ENCODE results near the gene CGNL1.

The CGNL1 gene

DNA sequence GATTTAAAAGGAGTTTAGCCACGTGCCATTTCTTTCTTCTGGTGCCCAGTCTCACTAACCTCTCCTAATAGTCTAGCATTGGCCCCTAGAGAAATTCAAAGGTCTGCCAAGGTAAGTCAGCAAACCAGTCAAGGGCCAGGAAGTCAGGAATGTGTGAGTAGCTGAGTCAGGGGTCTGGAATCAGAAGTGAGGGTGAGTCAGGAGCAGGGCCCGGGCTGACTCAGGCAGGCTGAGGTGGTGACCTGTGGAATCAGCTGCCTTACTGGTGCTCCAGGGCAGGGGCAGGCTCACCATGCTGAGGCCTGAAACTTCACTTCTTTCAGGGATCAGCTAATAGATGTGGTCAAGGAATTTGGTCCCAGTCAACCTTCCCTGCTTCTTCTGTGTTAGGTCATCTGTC, 109.6 kb downstream of the CGNL1 start:
- no peak overlapping the region for H3K4me3 ChIP-seq (ENCODE audit: low read depth, low read length)
- peak; percentile 59 for DNase-seq (ENCODE audit: low read depth)
- TF ChIP-seq, protein P1, sequence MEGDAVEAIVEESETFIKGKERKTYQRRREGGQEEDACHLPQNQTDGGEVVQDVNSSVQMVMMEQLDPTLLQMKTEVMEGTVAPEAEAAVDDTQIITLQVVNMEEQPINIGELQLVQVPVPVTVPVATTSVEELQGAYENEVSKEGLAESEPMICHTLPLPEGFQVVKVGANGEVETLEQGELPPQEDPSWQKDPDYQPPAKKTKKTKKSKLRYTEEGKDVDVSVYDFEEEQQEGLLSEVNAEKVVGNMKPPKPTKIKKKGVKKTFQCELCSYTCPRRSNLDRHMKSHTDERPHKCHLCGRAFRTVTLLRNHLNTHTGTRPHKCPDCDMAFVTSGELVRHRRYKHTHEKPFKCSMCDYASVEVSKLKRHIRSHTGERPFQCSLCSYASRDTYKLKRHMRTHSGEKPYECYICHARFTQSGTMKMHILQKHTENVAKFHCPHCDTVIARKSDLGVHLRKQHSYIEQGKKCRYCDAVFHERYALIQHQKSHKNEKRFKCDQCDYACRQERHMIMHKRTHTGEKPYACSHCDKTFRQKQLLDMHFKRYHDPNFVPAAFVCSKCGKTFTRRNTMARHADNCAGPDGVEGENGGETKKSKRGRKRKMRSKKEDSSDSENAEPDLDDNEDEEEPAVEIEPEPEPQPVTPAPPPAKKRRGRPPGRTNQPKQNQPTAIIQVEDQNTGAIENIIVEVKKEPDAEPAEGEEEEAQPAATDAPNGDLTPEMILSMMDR (conservative IDR thresholded peaks at IDR 0.05; ENCODE audit: low read depth, low read length) = no peak

DNA sequence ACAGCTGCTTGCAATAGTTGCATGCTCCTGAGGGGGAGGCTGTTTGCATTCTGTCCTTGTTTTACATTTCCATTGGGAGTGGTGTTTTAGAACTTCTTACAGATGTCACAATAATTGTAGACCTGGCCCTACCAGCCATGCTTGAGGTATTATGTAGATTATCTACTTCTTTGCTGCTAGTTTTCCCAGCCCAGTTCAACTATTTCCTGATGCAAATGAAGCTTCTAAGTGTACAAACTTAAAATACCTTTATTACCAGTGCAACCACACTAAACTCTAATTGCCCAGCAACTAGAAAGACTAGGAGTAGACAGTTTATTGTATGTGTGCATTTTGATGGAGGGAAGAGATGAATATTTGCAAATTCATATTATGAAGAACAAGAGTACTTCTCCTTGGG, 110.5 kb downstream of the CGNL1 start:
- TF ChIP-seq, protein P1 (conservative IDR thresholded peaks at IDR 0.05; ENCODE audit: low read depth, low read length) = no peak
- DNase-seq (ENCODE audit: low read depth) = no peak

DNA sequence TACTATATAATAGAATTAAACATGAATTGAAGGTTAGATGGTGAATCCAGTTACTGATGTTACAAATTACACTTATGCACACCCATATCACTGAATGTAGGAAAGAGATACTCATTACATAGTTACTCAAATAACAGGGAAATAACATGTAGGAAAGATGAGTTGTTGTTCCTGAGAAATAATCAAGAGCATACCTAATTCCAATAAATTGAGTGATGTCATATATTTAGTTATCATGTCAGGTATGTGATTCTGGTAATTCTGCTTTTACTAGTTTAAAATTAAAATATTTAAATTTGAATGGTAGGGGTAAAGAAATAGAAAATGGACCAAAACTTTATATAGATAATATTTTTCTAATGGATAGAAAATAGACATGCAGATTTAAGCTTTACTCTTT, 112.8 kb downstream of the CGNL1 start:
- DNase-seq (ENCODE audit: low read depth) = no peak
- no peak overlapping the region for H3K4me3 ChIP-seq (ENCODE audit: low read depth, low read length)
- TF ChIP-seq, protein P1 (conservative IDR thresholded peaks at IDR 0.05; ENCODE audit: low read depth, low read length) = no peak

More for the DNA sequence above, 110.5 kb downstream of the CGNL1 start:
- no peak overlapping the region for H3K4me3 ChIP-seq (ENCODE audit: low read depth, low read length)

DNA sequence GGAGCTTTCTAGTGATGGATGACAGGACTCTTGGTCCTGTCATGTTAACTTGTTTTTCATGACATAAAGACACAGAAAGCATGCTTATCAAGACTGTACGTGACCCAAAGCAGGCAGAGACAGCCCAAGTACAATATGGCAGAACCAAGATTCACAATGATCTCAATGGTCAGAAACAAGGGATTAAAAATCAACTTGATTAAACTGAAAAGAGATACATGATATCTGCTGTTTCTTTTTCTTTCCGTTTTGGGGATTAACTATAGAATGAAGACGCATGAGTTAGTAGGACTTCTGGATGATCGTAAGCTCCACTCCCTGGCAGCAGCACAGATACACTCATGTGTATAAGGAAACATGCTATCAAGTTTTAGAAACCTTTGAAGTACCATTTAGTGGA, 117.0 kb downstream of the CGNL1 start:
- H3K4me3 ChIP-seq (ENCODE audit: low read depth, low read length) = no peak overlapping the region
- TF ChIP-seq, protein P1 (conservative IDR thresholded peaks at IDR 0.05; ENCODE audit: low read depth, low read length) = no peak
- DNase-seq (ENCODE audit: low read depth) = no peak

DNA sequence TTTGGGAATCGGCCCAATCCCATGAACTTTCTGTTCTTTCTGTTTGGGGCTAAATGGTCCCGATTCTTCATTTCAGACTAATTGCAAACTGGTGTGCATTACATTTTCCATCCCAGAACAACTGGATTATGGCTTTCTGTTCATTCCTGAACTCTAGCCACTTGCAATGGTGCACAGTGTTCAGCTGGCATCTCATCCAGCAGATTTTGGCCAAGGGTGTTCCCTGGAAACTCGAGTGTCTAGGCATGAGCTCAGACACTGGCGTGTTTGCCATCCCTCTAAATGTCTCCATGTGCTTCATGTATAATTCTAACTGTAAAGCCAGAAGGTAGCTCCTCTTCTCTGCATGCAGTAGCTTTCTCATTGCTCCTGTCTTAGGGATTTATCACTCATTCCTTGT, 118.3 kb downstream of the CGNL1 start:
- no peak for DNase-seq (ENCODE audit: low read depth)
- H3K4me3 ChIP-seq (ENCODE audit: low read depth, low read length) = no peak overlapping the region
- TF ChIP-seq, protein P1 (conservative IDR thresholded peaks at IDR 0.05; ENCODE audit: low read depth, low read length) = no peak

DNA sequence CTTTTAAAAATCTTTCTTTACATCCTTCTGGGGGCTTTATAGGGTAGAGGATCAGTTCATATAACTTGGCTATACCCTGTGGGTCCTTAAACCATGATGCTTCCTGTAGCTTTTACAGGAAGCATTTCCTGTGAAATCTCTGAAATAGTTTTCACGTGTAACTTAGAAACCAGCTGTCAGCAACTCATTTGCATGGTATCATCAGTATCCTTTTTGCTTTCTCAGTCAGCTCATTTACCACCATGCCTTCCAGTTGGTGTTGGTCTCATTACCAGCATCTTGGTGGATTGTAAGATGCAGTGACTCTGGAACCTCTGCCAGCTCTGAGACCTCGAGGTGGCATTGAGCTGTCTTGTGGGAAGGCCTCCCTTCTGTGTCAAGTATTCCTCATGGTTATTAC, 118.7 kb downstream of the CGNL1 start:
- TF ChIP-seq, protein P1 (conservative IDR thresholded peaks at IDR 0.05; ENCODE audit: low read depth, low read length) = no peak
- no peak for DNase-seq (ENCODE audit: low read depth)
- no peak overlapping the region for H3K4me3 ChIP-seq (ENCODE audit: low read depth, low read length)

DNA sequence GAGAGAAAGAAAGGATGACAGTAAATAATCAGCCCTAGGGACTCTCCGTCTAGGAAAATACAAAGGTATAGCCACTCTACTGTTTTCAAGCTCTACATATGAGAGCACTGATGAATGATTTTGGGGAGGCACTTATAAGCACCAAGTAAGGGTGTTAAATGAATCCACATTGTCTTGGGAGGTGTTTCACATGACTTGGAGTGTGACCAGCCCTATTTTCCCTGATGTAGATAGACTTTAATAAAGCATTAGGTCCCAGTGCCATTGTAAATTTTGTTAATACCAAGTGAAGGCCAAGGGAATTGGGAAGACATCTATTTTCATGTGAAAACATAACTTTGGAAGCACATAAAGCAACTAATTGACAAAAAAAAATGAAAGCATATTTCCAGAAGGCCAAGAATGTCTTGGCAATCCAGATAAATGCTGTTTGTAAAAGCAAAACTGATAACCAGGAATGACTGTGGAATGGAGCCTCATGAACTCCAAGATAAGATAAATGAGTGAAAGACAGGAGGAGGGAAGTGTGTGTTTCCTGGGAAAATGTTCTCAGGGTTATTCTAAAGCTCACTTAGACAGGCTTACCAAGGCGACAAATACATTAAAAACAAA, 119.4 kb downstream of the CGNL1 start:
- TF ChIP-seq, protein P1 (conservative IDR thresholded peaks at IDR 0.05; ENCODE audit: low read depth, low read length) = no peak
- no peak overlapping the region for H3K4me3 ChIP-seq (ENCODE audit: low read depth, low read length)
- no peak for DNase-seq (ENCODE audit: low read depth)
